Loucy (cell line): Measurements from ENCODE around the gene FLACC1.

Source experiments
- H2AFZ ChIP-seq: fragments of 200-600 bp; sonication (generic); 2 replicates; pipeline ENCODE4 v1.6.0; 2016; ENCODE audit warnings: antibody characterized with exemption, mild to moderate bottlenecking, low read length, moderate library complexity
- H3F3A ChIP-seq: fragments of 200-600 bp; 2 replicates; pipeline ENCODE4 v1.6.0; 2016; ENCODE audit warnings: antibody characterized with exemption, low read depth, mild to moderate bottlenecking
- H3K27me3 ChIP-seq: fragments of 200-600 bp; sonication (generic); 2 replicates; pipeline ENCODE4 v1.6.1; 2014; ENCODE audit warnings: low read length, mild to moderate bottlenecking; ENCODE audit not compliant: insufficient read depth, poor library complexity, severe bottlenecking
- H3K36me3 ChIP-seq: fragments of 200-600 bp; sonication (generic); 2 replicates; pipeline ENCODE4 v1.6.1; 2016; ENCODE audit warnings: low read length; ENCODE audit not compliant: insufficient read depth
- H3K4me1 ChIP-seq: fragments of 200-600 bp; sonication (generic); 2 replicates; pipeline ENCODE4 v1.5.1; 2014; ENCODE audit warnings: low read length, mild to moderate bottlenecking; ENCODE audit not compliant: insufficient read depth, poor library complexity, severe bottlenecking
- H3K4me2 ChIP-seq: fragments of 200-600 bp; sonication (generic); 2 replicates; pipeline ENCODE4 v1.6.0; 2014; ENCODE audit warnings: antibody characterized with exemption, low read length, low read depth, mild to moderate bottlenecking; ENCODE audit not compliant: poor library complexity, severe bottlenecking
- H3K4me3 ChIP-seq: fragments of 200-600 bp; sonication (generic); 2 replicates; pipeline ENCODE4 v1.5.1; 2014; ENCODE audit warnings: low read length, mild to moderate bottlenecking, mixed read lengths; ENCODE audit not compliant: poor library complexity, severe bottlenecking
- H3K79me2 ChIP-seq: fragments of 200-600 bp; sonication (generic); 2 replicates; pipeline ENCODE4 v1.6.1; 2014; ENCODE audit warnings: low read length; ENCODE audit not compliant: insufficient read depth
- H3K9ac ChIP-seq: fragments of 200-600 bp; sonication (generic); 2 replicates; pipeline ENCODE4 v1.6.0; 2014; ENCODE audit warnings: mild to moderate bottlenecking, low read depth, low read length, moderate library complexity; ENCODE audit not compliant: poor library complexity, severe bottlenecking
- H3K9me2 ChIP-seq: fragments of 200-600 bp; sonication (generic); replicated peaks from 2 replicates; pipeline ENCODE4 v1.6.1; 2016; ENCODE audit warnings: low read depth, low read length, mixed read lengths
- H3K9me3 ChIP-seq: fragments of 200-600 bp; sonication (generic); 2 replicates; pipeline ENCODE4 v1.6.1; 2014; ENCODE audit warnings: mild to moderate bottlenecking, antibody characterized with exemption, low read length, low read depth; ENCODE audit not compliant: insufficient read depth
- H4K20me1 ChIP-seq: fragments of 200-600 bp; sonication (generic); 2 replicates; pipeline ENCODE4 v1.6.0; 2014; ENCODE audit warnings: antibody characterized with exemption, low read length, mild to moderate bottlenecking; ENCODE audit not compliant: insufficient read depth, poor library complexity, severe bottlenecking
- CTCF ChIP-seq: fragments of 200-600 bp; sonication (generic); conservative IDR thresholded peaks from 2 replicates; pipeline ENCODE4 v1.5.1; 2014; ENCODE audit warnings: mild to moderate bottlenecking, antibody characterized with exemption, low read length
- EZH2phosphoT487 ChIP-seq: fragments of 200-600 bp; IDR thresholded peaks from 2 replicates; pipeline ENCODE4 v1.6.1; 2018; ENCODE audit warnings: antibody characterized with exemption, mild to moderate bottlenecking, moderate library complexity, borderline replicate concordance

The FLACC1 gene

GRCh38 chr2:201357221-201357620 is at the start of gene FLACC1:
Gene FLACC1 (minus strand): TSS chr2:201357345. CDS start chr2:201351404, 5,941 bp downstream.
- Histone ChIP-seq H2AFZ (no peak within 1 kb of the TSS), H3F3A (no peaks in the 10 kb centered on the region), H3K9me3 (no peaks in the 10 kb centered on the region), H3K9me2 (no peaks in the 10 kb centered on the region), H3K4me1 (no peaks in the 10 kb centered on the region), H3K36me3 (no peaks in the 10 kb centered on the region), H3K4me2 (no peak within 1 kb of the TSS), H4K20me1 (no peaks in the 10 kb centered on the region), H3K4me3 (no peak within 1 kb of the TSS), H3K9ac (no peak within 1 kb of the TSS), H3K79me2 (no peaks in the 10 kb centered on the region), H3K27me3 (no peaks in the 10 kb centered on the region)
- TF ChIP-seq EZH2phosphoT487 (no peak), CTCF (no peak)

- Histone ChIP-seq H3K36me3 (no peaks in the 10 kb centered on the region; the same call in 1 of the 2 replicates), H3K9me3 (no peaks in the 10 kb centered on the region), H3K4me3 (no peak overlapping the region), H3K9me2 (no peaks in the 10 kb centered on the region), H3K4me1 (peaks cover 8% of the 10 kb centered on the region), H3K79me2 (no peaks in the 10 kb centered on the region), H4K20me1 (no peaks in the 10 kb centered on the region), H3K9ac (no peak overlapping the region), H3K27me3 (no peaks in the 10 kb centered on the region), H3F3A (no peaks in the 10 kb centered on the region), H2AFZ (no peak overlapping the region), H3K4me2 (no peak overlapping the region)
- TF ChIP-seq CTCF (no peak), EZH2phosphoT487 (no peak)
These were observed 49.0 kb upstream of the FLACC1 start for GRCh38 chr2:201406077-201406662.

- H3K4me1 ChIP-seq, result peaks cover 8% of the 10 kb centered on the region
- no peaks in the 10 kb centered on the region for H3K9me2 ChIP-seq
- H3K9ac ChIP-seq, result no peak overlapping the region
- H3K4me2 ChIP-seq, result no peak overlapping the region
- no peaks in the 10 kb centered on the region for H3K9me3 ChIP-seq
- H3K79me2 ChIP-seq, result no peaks in the 10 kb centered on the region
- H3K4me3 ChIP-seq, result no peak overlapping the region
- TF ChIP-seq CTCF (0 out of 2 replicates have a peak, but pooled peaks have one; percentile 22), EZH2phosphoT487 (no peak)
- H2AFZ ChIP-seq, result no peak overlapping the region
- H3K27me3 ChIP-seq, result no peaks in the 10 kb centered on the region
- H3K36me3 ChIP-seq, result no peaks in the 10 kb centered on the region; the same call in 1 of the 2 replicates
- no peaks in the 10 kb centered on the region for H4K20me1 ChIP-seq
- H3F3A ChIP-seq, result no peaks in the 10 kb centered on the region
These were observed 47.6 kb upstream of the FLACC1 start for GRCh38 chr2:201404699-201405280.
